Neural crest cell (in vitro differentiated cells): ENCODE measurements around the gene CLEC2D. TPM values are rescaled to one million over a fixed set of nuclear protein-coding genes. Genes with fewer than 3 reads are reported as not detected.

Source experiments
- DNase-seq: peaks from one replicate; pipeline ENCODE4 v3.0.0; 2021; ENCODE audit warnings: low read depth, mixed read lengths, low spot score
- H3K27ac Mint-ChIP-seq: one replicate; pipeline ENCODE4 v1.8.0; 2021; ENCODE audit warnings: mild to moderate bottlenecking, mixed read lengths; ENCODE audit not compliant: unreplicated experiment
- H3K27me3 Mint-ChIP-seq: 2 replicates; pipeline ENCODE4 v1.8.0; 2021; ENCODE audit warnings: low read depth, mild to moderate bottlenecking, mixed read lengths
- H3K36me3 Mint-ChIP-seq: 2 replicates; pipeline ENCODE4 v1.8.0; 2021; ENCODE audit warnings: low read depth, mild to moderate bottlenecking, mixed read lengths
- H3K4me1 Mint-ChIP-seq: 2 replicates; pipeline ENCODE4 v1.8.0; 2021; ENCODE audit warnings: mixed read lengths
- H3K4me3 Mint-ChIP-seq: one replicate; pipeline ENCODE4 v1.8.0; 2021; ENCODE audit warnings: mild to moderate bottlenecking, mixed read lengths
- H3K9me3 Mint-ChIP-seq: 2 replicates; pipeline ENCODE4 v1.8.0; 2021; ENCODE audit warnings: mixed read lengths
- long read RNA-seq: library from polyadenylated mRNA; unstranded; transcript quantifications from one replicate; pipeline ENCODE4 v2.0.0, GENCODE V29; 2020
- total RNA-seq: library from RNA; stranded (reverse); gene quantifications from 2 replicates; pipeline ENCODE4 v1.2.1, GENCODE V29; 2021
- TF ChIP-seq, protein P1 (sequence below): fragments of 200-600 bp; sonication (generic); conservative IDR thresholded peaks from 2 replicates; pipeline ENCODE4 v1.5.0; 2021; ENCODE audit warnings: antibody characterized with exemption, mild to moderate bottlenecking

CLEC2D gene, protein sequence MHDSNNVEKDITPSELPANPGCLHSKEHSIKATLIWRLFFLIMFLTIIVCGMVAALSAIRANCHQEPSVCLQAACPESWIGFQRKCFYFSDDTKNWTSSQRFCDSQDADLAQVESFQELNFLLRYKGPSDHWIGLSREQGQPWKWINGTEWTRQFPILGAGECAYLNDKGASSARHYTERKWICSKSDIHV
- total RNA-seq: 9.5 and 10.6 TPM in 2 replicates
- long read RNA-seq, partial matches to known transcripts: 1 of 8 reads
- long read RNA-seq, other reads (novel, unspliced or antisense): 7 of 8 reads

DNA sequence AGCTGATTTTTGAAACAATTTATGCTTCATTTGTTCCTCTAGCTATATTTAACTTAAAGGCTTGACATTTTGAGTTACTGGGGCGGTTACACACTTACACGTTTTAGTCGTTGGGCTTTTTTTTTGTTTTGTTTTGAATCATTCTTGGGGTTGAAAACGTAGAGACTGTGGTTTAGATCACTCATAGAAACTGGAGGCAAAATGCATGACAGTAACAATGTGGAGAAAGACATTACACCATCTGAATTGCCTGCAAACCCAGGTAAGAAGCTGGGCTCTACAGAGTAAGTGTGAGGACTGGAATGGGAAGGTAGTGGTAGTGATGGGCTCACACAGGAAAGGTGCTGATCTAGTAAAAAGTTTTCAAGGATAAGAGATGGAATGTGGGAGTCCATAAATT is at the start of gene CLEC2D:
TSS of gene CLEC2D (plus strand) at position 180 of the 400 bp plus-strand sequence. CDS start at position 202, 22 bp downstream.
- TF ChIP-seq, protein P1, sequence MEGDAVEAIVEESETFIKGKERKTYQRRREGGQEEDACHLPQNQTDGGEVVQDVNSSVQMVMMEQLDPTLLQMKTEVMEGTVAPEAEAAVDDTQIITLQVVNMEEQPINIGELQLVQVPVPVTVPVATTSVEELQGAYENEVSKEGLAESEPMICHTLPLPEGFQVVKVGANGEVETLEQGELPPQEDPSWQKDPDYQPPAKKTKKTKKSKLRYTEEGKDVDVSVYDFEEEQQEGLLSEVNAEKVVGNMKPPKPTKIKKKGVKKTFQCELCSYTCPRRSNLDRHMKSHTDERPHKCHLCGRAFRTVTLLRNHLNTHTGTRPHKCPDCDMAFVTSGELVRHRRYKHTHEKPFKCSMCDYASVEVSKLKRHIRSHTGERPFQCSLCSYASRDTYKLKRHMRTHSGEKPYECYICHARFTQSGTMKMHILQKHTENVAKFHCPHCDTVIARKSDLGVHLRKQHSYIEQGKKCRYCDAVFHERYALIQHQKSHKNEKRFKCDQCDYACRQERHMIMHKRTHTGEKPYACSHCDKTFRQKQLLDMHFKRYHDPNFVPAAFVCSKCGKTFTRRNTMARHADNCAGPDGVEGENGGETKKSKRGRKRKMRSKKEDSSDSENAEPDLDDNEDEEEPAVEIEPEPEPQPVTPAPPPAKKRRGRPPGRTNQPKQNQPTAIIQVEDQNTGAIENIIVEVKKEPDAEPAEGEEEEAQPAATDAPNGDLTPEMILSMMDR: no peak
- H3K9me3 Mint-ChIP-seq: no peaks in the 10 kb centered on the region
- H3K4me3 Mint-ChIP-seq: no peak within 1 kb of the TSS
- peaks cover 25% of the 10 kb centered on the region for H3K36me3 Mint-ChIP-seq
- no peaks in the 10 kb centered on the region for H3K4me1 Mint-ChIP-seq
- no peak for DNase-seq
- H3K27me3 Mint-ChIP-seq: no peaks in the 10 kb centered on the region
- H3K27ac Mint-ChIP-seq: no peak within 1 kb of the TSS

DNA sequence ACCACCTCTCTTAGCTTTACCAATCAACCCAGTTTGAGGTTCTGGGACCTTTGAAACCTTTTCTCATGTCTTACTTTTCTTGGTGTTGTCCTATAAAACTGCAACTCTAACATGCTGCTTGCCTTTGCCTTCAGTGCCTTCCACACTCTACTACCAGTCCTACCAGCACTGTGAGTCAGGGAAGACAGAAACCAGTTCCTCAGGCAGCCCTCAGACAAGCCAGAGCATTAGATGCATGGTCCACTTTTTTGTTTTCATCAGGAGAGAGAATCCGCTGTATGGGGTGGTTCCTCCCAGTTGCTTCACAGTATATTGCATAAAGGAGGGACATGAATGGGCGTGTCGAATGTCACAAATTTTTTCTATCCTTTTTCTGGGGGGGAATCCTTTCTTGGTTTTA is 44.5 kb upstream of the CLEC2D start:
- TF ChIP-seq, protein P1: no peak
- Mint-ChIP-seq H3K9me3 (peaks cover 3% of the 10 kb centered on the region), H3K4me1 (no peaks in the 10 kb centered on the region), H3K4me3 (no peak overlapping the region), H3K27me3 (no peaks in the 10 kb centered on the region), H3K36me3 (peaks cover 8% of the 10 kb centered on the region), H3K27ac (no peak overlapping the region)
- DNase-seq: no peak

DNA sequence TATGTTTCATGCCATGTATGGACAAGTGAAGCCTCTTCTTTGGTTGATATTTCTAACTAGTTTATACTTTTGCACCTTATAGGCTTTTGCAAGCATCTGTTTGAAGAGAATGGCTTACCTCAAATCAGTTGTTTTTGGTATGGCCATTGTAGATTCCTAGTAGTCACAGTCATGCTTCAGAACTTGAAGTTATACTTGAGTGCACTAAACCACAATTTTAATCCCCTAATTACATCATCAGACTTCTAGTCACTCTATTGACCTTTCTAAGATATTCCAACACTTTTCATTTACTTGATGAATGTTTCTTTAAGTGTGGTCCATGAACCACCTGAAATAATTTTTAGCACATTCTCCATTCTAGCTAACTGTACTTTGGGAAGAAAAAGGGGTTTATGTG is 43.2 kb upstream of the CLEC2D start:
- no peak for DNase-seq
- H3K4me3 Mint-ChIP-seq: no peak overlapping the region
- peaks cover 7% of the 10 kb centered on the region for H3K9me3 Mint-ChIP-seq
- TF ChIP-seq, protein P1: no peak
- peaks cover 10% of the 10 kb centered on the region for H3K36me3 Mint-ChIP-seq
- no peak overlapping the region for H3K27ac Mint-ChIP-seq
- H3K4me1 Mint-ChIP-seq: no peaks in the 10 kb centered on the region
- H3K27me3 Mint-ChIP-seq: no peaks in the 10 kb centered on the region

DNA sequence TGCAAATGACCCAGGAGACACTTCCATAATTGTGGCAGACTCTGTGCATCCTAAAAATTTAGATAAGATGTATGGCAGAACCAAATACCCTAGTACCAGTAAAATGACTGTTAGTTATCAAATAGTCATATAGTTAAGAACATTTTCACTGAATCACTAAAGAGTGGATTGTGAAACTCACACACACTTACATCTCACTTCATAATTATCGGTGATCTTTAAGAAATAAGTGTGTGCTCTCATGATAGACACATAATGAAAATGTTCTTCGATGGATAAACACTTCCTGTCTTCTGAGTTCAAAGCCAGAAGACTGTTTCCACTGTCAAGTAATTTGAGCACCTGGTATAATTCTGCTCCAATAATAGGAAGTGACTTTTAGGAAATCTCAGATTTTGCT is 42.7 kb upstream of the CLEC2D start:
- H3K9me3 Mint-ChIP-seq: peaks cover 8% of the 10 kb centered on the region

DNA sequence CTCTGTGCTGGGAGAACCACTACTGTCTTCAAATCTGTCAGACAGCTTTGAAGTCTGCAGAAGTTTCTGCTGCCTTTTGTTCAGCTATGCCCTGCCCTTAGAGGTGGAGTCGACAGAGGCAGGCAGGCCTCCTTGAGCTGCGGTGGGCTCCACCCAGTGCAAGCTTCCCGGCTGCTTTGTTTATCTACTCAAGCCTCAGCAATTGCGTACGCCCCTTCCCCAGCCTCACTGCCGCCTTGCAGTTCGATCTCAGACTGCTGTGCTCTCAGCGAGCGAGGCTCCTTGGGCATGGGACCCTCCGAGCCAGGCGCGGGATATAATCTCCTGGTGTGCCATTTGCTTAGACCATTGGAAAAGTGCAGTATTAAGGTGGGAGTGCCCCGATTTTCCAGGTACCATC is 36.7 kb upstream of the CLEC2D start:
- Mint-ChIP-seq H3K4me1 (peaks cover 12% of the 10 kb centered on the region), H3K36me3 (peaks cover 18% of the 10 kb centered on the region), H3K27me3 (no peaks in the 10 kb centered on the region), H3K9me3 (peaks cover 7% of the 10 kb centered on the region), H3K27ac (no peak overlapping the region), H3K4me3 (no peak overlapping the region)
- DNase-seq: no peak
- TF ChIP-seq, protein P1: no peak

More for the DNA sequence above, 42.7 kb upstream of the CLEC2D start:
- Mint-ChIP-seq H3K4me1 (no peaks in the 10 kb centered on the region), H3K27ac (no peak overlapping the region), H3K27me3 (no peaks in the 10 kb centered on the region), H3K4me3 (no peak overlapping the region), H3K36me3 (peaks cover 14% of the 10 kb centered on the region)
- no peak for DNase-seq
- TF ChIP-seq, protein P1: no peak
